Activated CD4-positive, CD25-positive, alpha-beta regulatory T cell (primary cell): ENCODE results near the gene TMEM59.

Experiments used
- DNase-seq, 4 experiments: peaks; one replicate each; lab custom pipeline; 2025; lab: John Stamatoyannopoulos, UW

TMEM59 gene

GRCh38 chr1:53984726-53985125 lies 68.3 kb downstream of the TMEM59 start:
- DNase-seq = no peak

DNA sequence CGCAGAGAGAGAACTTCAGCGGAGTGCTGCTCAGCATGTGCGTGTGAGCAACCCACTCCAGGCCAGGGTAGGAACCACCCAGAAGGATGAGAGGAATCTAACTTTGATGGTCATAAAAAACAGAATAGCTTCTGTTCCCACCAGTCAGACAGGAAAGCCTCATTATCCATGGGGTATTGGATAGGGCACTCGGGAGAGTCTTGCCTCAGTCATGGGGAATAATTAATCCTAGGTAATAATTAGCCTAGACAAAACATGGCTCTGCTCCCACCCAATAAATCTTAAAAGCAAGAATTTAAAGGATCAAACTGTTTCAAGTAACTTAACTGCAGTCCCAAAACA lies 70.3 kb downstream of the TMEM59 start:
- no peak for DNase-seq

- DNase-seq = no peak
These were observed 70.8 kb downstream of the TMEM59 start for GRCh38 chr1:53982034-53982762.

DNA sequence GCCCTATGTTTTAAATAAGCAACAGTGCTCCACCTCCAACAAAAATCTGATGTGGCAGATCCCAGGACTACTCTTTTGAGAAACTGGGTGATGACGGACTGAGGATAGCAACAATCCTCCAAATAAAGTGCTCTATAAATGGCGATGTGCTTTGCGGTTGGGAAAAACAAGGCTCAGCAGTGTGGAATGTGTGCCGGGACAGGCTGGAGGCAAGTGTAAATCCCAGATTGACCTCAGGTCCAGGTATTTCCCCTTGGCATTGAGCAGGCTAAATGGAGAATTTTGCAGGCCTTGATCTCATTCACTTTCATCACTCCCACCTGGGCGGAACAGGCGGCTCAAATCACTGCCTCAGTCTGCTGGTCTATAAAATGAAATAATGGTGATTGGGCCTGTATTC lies 71.8 kb downstream of the TMEM59 start:
- DNase-seq = no peak

DNA sequence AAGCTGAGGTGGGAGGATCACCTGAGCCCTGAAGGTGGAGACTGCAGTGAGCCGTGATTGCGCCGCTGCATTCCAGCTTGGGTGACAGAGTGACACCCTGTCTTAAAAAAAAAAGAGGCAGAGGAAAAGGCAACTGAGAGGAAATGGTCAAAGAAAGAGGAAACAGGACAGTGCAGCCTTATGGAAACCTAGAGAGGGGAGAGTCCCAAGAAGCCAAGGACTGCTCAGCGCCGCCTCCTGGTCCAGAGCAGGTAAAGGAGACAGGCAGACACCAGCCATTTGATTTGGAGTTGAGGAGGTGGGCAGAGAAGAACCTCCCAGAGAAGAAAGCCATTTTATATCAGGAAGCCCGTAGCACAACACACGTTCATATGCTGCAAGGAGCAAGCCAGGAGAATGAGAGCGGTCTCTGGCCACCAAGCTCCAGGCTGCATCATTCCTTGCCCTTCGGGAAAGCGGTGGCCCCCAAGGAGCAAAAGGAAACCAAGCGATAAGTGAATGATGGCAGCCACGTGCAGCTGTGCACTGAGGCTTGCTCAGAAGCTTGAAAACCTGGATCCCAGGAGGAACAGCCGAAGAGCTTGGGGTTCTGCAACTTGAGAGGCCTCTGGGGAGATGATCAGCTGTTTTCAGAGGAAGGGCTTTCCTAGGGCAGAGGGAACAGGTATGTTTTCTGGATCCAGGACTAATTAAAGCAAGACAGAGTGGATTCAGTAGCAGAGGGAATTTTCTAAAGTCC lies 73.1 kb downstream of the TMEM59 start:
- no peak for DNase-seq
